Measurements from ENCODE around the gene KIF14.

Gene KIF14

GRCh38 chr1:200550367-200550766 is 70.2 kb downstream of the KIF14 start:
- TF ChIP-seq YY1 (IDR thresholded peaks at IDR 0.05; ENCODE audit: low read depth) (no peak), TCF12 (IDR thresholded peaks at IDR 0.05; ENCODE audit: low read depth) (no peak), EP300 (IDR thresholded peaks at IDR 0.05; ENCODE audit: borderline replicate concordance) (no peak), EGR1 (IDR thresholded peaks at IDR 0.05) (no peak), REST (IDR thresholded peaks at IDR 0.05; ENCODE audit: low read depth) (no peak), ZBTB7A (IDR thresholded peaks at IDR 0.05; ENCODE audit: low read depth) (no peak), TAF1 (IDR thresholded peaks at IDR 0.05; ENCODE audit: low read depth) (no peak), FOXM1 (IDR thresholded peaks at IDR 0.05; ENCODE audit: borderline replicate concordance, low read depth) (no peak), MAX (IDR thresholded peaks at IDR 0.05) (no peak), NFIC (IDR thresholded peaks at IDR 0.05) (no peak), USF1 (IDR thresholded peaks at IDR 0.05) (no peak), CREB1 (IDR thresholded peaks at IDR 0.05; ENCODE audit: low read depth) (no peak), TEAD4 (IDR thresholded peaks at IDR 0.05) (no peak), RAD21 (IDR thresholded peaks at IDR 0.05; ENCODE audit: low read depth) (no peak), CEBPB (IDR thresholded peaks at IDR 0.05) (no peak)

- TF ChIP-seq YY1 (IDR thresholded peaks at IDR 0.05; ENCODE audit: low read depth), result no peak
- TF ChIP-seq RAD21 (IDR thresholded peaks at IDR 0.05; ENCODE audit: low read depth), result no peak
- TF ChIP-seq TAF1 (IDR thresholded peaks at IDR 0.05; ENCODE audit: low read depth), result no peak
- no peak for TF ChIP-seq NFIC (IDR thresholded peaks at IDR 0.05)
- no peak for TF ChIP-seq MAX (IDR thresholded peaks at IDR 0.05)
- TF ChIP-seq EP300 (IDR thresholded peaks at IDR 0.05; ENCODE audit: borderline replicate concordance), result no peak
- TF ChIP-seq EGR1 (IDR thresholded peaks at IDR 0.05), result no peak
- no peak for TF ChIP-seq TCF12 (IDR thresholded peaks at IDR 0.05; ENCODE audit: low read depth)
- no peak for TF ChIP-seq TEAD4 (IDR thresholded peaks at IDR 0.05)
- TF ChIP-seq ZBTB7A (IDR thresholded peaks at IDR 0.05; ENCODE audit: low read depth), result no peak
- no peak for TF ChIP-seq CEBPB (IDR thresholded peaks at IDR 0.05)
- no peak for TF ChIP-seq CREB1 (IDR thresholded peaks at IDR 0.05; ENCODE audit: low read depth)
- TF ChIP-seq FOXM1 (IDR thresholded peaks at IDR 0.05; ENCODE audit: borderline replicate concordance, low read depth), result no peak
- no peak for TF ChIP-seq USF1 (IDR thresholded peaks at IDR 0.05)
- TF ChIP-seq REST (IDR thresholded peaks at IDR 0.05; ENCODE audit: low read depth), result no peak
Measured at GRCh38 chr1:200547386-200547785, 73.2 kb downstream of the KIF14 start.

GRCh38 chr1:200546577-200546976 is 74.0 kb downstream of the KIF14 start:
- TF ChIP-seq YY1 (IDR thresholded peaks at IDR 0.05; ENCODE audit: low read depth) (no peak), EGR1 (IDR thresholded peaks at IDR 0.05) (no peak), TEAD4 (IDR thresholded peaks at IDR 0.05) (no peak), RAD21 (IDR thresholded peaks at IDR 0.05; ENCODE audit: low read depth) (no peak), TCF12 (IDR thresholded peaks at IDR 0.05; ENCODE audit: low read depth) (no peak), FOXM1 (IDR thresholded peaks at IDR 0.05; ENCODE audit: borderline replicate concordance, low read depth) (no peak)

- TF ChIP-seq TEAD4 (IDR thresholded peaks at IDR 0.05) (peak; percentile 48; the same call in 1 of the 2 replicates), EP300 (IDR thresholded peaks at IDR 0.05; ENCODE audit: borderline replicate concordance) (no peak)
Measured at GRCh38 chr1:200542162-200542561, 78.4 kb downstream of the KIF14 start.

GRCh38 chr1:200540281-200540680 is 80.3 kb downstream of the KIF14 start:
- TF ChIP-seq EP300 (IDR thresholded peaks at IDR 0.05; ENCODE audit: borderline replicate concordance) (no peak), CREB1 (IDR thresholded peaks at IDR 0.05; ENCODE audit: low read depth) (no peak), TAF1 (IDR thresholded peaks at IDR 0.05; ENCODE audit: low read depth) (no peak), FOXM1 (IDR thresholded peaks at IDR 0.05; ENCODE audit: borderline replicate concordance, low read depth) (no peak), CEBPB (IDR thresholded peaks at IDR 0.05) (no peak), MAX (IDR thresholded peaks at IDR 0.05) (no peak), NFIC (IDR thresholded peaks at IDR 0.05) (no peak), RAD21 (IDR thresholded peaks at IDR 0.05; ENCODE audit: low read depth) (no peak), REST (IDR thresholded peaks at IDR 0.05; ENCODE audit: low read depth) (no peak), TCF12 (IDR thresholded peaks at IDR 0.05; ENCODE audit: low read depth) (no peak), EGR1 (IDR thresholded peaks at IDR 0.05) (no peak), ZBTB7A (IDR thresholded peaks at IDR 0.05; ENCODE audit: low read depth) (no peak), USF1 (IDR thresholded peaks at IDR 0.05) (no peak), YY1 (IDR thresholded peaks at IDR 0.05; ENCODE audit: low read depth) (no peak), TEAD4 (IDR thresholded peaks at IDR 0.05) (no peak)

All from Ishikawa (cell line).